Esophagus squamous epithelium (tissue), 5 donors: Measurements from ENCODE around the gene SETMAR. TPM values are rescaled to one million over a fixed set of nuclear protein-coding genes. Genes with fewer than 3 reads are reported as not detected.

Experiments used
- DNase-seq: peaks from one replicate; lab custom pipeline; 2025; lab: John Stamatoyannopoulos, UW
- H3K27ac ChIP-seq, 4 donors: fragments of 200-600 bp; sonication (generic); one replicate each; pipeline ENCODE4 v1.5.1; 2016 to 2019; ENCODE audit warnings: mild to moderate bottlenecking in 1 of 4
- H3K27me3 ChIP-seq, 4 donors: fragments of 200-600 bp; sonication (generic); 1 replicate in 3 of 4; 2 replicates in 1 of 4; pipeline versions ENCODE4 v1.5.1 to v1.6.0; 2017 to 2021; ENCODE audit warnings: antibody characterized with exemption in 1 of 4
- H3K36me3 ChIP-seq, 3 donors: fragments of 200-600 bp; sonication (generic); one replicate each; pipeline ENCODE4 v1.5.1; 2016 to 2019
- H3K4me1 ChIP-seq, 3 donors: fragments of 200-600 bp; sonication (generic); one replicate each; pipeline ENCODE4 v1.5.1; 2017 to 2019
- H3K4me3 ChIP-seq, 4 donors: fragments of 200-600 bp; sonication (generic); 1 replicate in 3 of 4; 2 replicates in 1 of 4; pipeline ENCODE4 v1.5.1; 2016 to 2019; ENCODE audit warnings: mild to moderate bottlenecking in 2 of 4, moderate library complexity in 1 of 4
- H3K9me3 ChIP-seq, 3 donors: fragments of 200-600 bp; sonication (generic); one replicate each; pipeline ENCODE4 v1.5.1; 2016 to 2019
- CTCF ChIP-seq, 6 experiments: fragments of 450-650 bp in 4 of 6; fragments of 200-600 bp in 2 of 6; sonication (generic) in 2 of 6; IDR thresholded peaks; one replicate each; pipeline ENCODE4 v1.5.1; 2016 to 2019; ENCODE audit warnings: antibody characterized with exemption in 6 of 6, mild to moderate bottlenecking in 4 of 6, moderate library complexity in 4 of 6
- POLR2A ChIP-seq, 4 donors: fragments of 450-650 bp; IDR thresholded peaks; one replicate each; pipeline ENCODE4 v1.6.1; 2017; ENCODE audit warnings: antibody characterized with exemption in 4 of 4, mild to moderate bottlenecking in 4 of 4, moderate library complexity in 3 of 4
- WGBS, 2 donors: methylation state at CpG; one replicate each; pipeline ENCODE4 v1.1.5; 2018; 5-methylcytosine and 5-hydroxymethylcytosine counted together
- intact Hi-C: fragments of 100-400 bp; cut with DNase I; formaldehyde crosslinking; loops from one replicate; pipeline ENCODE4 v1.15.0; 2022
- total RNA-seq, 4 donors: library from RNA; depleted of rRNA; stranded (reverse); fragments of >200 nt; gene quantifications; one replicate each; pipeline ENCODE4 v1.1.0, GENCODE V29; 2016
- donor health status: DM: yes; HTN: yes; CAD: no.

SETMAR gene
- total RNA-seq, 4 donors from 2014 or later: 11.4 to 28.6 (median 16.0) TPM

DNA sequence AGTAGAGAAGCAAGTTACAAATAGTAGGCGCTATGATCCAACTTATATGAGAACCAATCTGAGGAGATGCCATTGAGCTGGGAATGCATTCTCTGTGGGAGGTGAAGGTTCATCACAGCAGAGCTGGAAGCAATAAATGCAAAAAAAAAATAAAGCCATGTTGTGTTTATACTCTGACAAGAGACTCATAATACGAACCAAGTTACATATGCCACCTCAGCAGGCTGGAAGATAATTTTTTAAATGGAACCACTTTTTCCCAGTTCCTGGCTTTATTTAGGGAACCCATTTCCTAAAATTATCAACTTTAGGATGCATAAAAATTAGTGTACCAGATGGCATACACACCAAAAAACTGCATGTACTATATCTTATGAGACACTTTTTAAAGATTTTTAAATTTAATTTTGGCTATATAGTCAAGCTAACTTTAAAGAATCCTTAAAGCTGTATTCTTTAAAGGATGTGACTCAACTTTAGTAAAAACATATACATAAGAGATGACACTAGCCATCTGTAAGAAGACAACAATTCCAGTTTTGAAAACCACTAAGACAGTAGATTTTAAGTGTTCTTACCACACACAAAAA is 23.6 kb upstream of the SETMAR start:
- intact Hi-C loops: loop anchor here (10.0 kb wide), 1 partner anchor 1075 kb away; no protein-coding TSS in a partner anchor
- 88 to 96% methylated on average over 2 of the region's 2 CpGs for WGBS, 2 donors

DNA sequence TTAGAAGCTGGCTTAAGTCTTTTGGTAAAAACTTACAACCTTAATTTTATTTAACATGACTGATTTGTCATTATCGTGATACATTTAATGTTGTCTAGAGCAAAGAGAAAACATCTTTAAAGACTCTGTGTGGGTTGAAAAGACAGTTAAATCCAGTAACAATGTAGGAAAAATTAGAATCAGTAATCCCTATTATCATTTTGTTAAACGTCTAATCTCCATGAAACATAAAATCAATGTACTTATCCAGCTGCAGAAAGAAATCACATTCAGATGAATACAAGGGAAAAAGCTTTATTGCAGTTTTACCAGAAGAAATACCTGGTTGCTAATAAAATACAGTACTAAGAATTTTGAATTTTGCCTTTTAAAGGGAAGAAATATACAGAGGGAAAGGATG is 21.2 kb upstream of the SETMAR start:
- DNase-seq: no peak
- intact Hi-C loops: loop anchor here (10.0 kb wide), 1 partner anchor 1077 kb away; no protein-coding TSS in a partner anchor
- TF ChIP-seq CTCF (IDR thresholded peaks at IDR 0.05): no peak
- TF ChIP-seq POLR2A (IDR thresholded peaks at IDR 0.05): no peak
- H3K4me1 ChIP-seq: no peaks in the 10 kb centered on the region
- no peak overlapping the region for H3K4me3 ChIP-seq
- no peaks in the 10 kb centered on the region for H3K36me3 ChIP-seq
- no peak overlapping the region for H3K27ac ChIP-seq
- H3K9me3 ChIP-seq: no peaks in the 10 kb centered on the region
- 35 to 56% methylated on average over 2 of the region's 2 CpGs for WGBS, 2 donors
- no peaks in the 10 kb centered on the region for H3K27me3 ChIP-seq

More for the DNA sequence above, 23.6 kb upstream of the SETMAR start:
- Histone ChIP-seq H3K27me3 (no peaks in the 10 kb centered on the region), H3K4me3 (no peak overlapping the region), H3K27ac (no peak overlapping the region), H3K4me1 (no peaks in the 10 kb centered on the region), H3K9me3 (no peaks in the 10 kb centered on the region), H3K36me3 (no peaks in the 10 kb centered on the region)
- no peak for TF ChIP-seq POLR2A (IDR thresholded peaks at IDR 0.05)
- no peak for TF ChIP-seq CTCF (IDR thresholded peaks at IDR 0.05)
- DNase-seq: no peak

DNA sequence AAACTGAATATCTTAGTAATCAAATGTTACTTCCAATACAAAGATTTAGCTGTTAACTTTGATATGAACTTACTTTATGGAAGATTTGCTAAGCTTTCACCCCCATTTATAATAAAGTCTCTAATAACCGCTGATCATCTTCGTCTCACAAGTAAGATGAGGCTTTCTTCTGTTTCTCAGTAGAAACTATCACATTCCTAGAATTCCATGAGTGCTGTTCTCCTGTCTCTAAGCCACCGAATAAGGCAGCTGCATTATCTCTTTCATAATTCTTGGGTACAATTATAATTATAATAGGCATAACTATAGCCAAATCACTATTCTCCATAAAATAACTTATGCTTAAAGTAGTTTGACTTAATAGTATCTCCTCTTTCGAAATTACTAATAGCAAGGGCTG is 18.3 kb upstream of the SETMAR start:
- Histone ChIP-seq H3K36me3 (no peaks in the 10 kb centered on the region), H3K27ac (no peak overlapping the region), H3K27me3 (no peaks in the 10 kb centered on the region), H3K4me1 (no peaks in the 10 kb centered on the region), H3K9me3 (no peaks in the 10 kb centered on the region), H3K4me3 (no peak overlapping the region)
- intact Hi-C loops: loop anchor here (10.0 kb wide), 1 partner anchor 1080 kb away; no protein-coding TSS in a partner anchor
- TF ChIP-seq CTCF (IDR thresholded peaks at IDR 0.05) (no peak), POLR2A (IDR thresholded peaks at IDR 0.05) (no peak)
- no peak for DNase-seq
- 57 to 64% methylated on average over 4 of the region's 4 CpGs for WGBS, 2 donors

GRCh38 chr3:4289044-4289443 is 14.1 kb upstream of the SETMAR start:
- Histone ChIP-seq H3K36me3 (no peaks in the 10 kb centered on the region), H3K9me3 (no peaks in the 10 kb centered on the region), H3K27ac (no peak overlapping the region), H3K4me1 (no peaks in the 10 kb centered on the region), H3K27me3 (no peaks in the 10 kb centered on the region), H3K4me3 (no peak overlapping the region)
- DNase-seq: no peak
- TF ChIP-seq CTCF (IDR thresholded peaks at IDR 0.05) (no peak), POLR2A (IDR thresholded peaks at IDR 0.05) (no peak)
- intact Hi-C loops: loop anchor here (10.0 kb wide), 1 partner anchor 1084 kb away; no protein-coding TSS in a partner anchor
- 68 to 84% methylated on average over 3 to 4 of the region's 4 CpGs for WGBS, 2 donors

GRCh38 chr3:4290272-4290893 is 12.8 kb upstream of the SETMAR start:
- no peaks in the 10 kb centered on the region for H3K9me3 ChIP-seq
- TF ChIP-seq POLR2A (IDR thresholded peaks at IDR 0.05): no peak
- TF ChIP-seq CTCF (IDR thresholded peaks at IDR 0.05): peak; percentile 80 to 97 (median 87)
- DNase-seq: no peak
- no peak overlapping the region for H3K27ac ChIP-seq
- 3 to 7% methylated on average over 5 of the region's 5 CpGs for WGBS, 2 donors
- H3K4me1 ChIP-seq: no peaks in the 10 kb centered on the region
- H3K36me3 ChIP-seq: no peaks in the 10 kb centered on the region
- H3K27me3 ChIP-seq: no peaks in the 10 kb centered on the region
- intact Hi-C loops: no loop called here
- H3K4me3 ChIP-seq: no peak overlapping the region
